HG02623 (cell line): Measurements from ENCODE around the gene TMEM123.
"Not testable (repeated sequence)": the region's sequence is repeated elsewhere in the genome, so short reads cannot be mapped to it uniquely, and the experiment has no call there.

Experiments used
- ATAC-seq: cut with Tn5 transposase; IDR thresholded peaks from one replicate; pipeline ENCODE4 v1.9.1; 2021; ENCODE audit warnings: moderate library complexity; ENCODE audit not compliant: unreplicated experiment

TMEM123 gene

DNA sequence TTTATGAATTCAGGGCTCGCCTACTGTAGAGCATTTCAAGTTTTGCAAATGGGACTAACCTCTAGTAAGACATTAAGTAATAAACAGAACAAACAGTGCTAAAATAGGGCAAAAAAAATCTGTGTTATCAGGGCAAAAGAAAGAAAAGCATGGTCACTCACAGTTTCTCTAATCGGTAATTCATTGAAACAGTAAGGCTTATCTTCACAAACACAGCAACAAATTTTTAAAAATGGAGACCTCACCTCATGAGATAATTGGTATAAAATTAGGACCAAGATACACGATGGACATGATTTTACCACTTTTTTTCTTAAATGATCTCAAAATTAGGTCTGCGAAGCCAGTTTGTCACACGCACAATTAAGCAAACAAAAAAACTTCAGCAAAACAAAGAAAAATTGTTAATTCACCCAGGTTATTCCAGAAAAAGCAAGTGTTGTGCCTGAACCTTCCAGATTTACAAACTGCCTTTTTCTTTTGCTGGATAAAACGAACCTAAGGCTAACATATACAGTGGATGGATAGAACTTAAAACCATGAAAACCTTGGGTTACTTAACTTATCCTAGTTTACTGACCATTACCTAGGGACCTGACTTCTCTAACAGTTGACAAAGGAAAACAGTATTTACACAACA, 1.4 kb downstream of the TMEM123 start:
- no peak for ATAC-seq

DNA sequence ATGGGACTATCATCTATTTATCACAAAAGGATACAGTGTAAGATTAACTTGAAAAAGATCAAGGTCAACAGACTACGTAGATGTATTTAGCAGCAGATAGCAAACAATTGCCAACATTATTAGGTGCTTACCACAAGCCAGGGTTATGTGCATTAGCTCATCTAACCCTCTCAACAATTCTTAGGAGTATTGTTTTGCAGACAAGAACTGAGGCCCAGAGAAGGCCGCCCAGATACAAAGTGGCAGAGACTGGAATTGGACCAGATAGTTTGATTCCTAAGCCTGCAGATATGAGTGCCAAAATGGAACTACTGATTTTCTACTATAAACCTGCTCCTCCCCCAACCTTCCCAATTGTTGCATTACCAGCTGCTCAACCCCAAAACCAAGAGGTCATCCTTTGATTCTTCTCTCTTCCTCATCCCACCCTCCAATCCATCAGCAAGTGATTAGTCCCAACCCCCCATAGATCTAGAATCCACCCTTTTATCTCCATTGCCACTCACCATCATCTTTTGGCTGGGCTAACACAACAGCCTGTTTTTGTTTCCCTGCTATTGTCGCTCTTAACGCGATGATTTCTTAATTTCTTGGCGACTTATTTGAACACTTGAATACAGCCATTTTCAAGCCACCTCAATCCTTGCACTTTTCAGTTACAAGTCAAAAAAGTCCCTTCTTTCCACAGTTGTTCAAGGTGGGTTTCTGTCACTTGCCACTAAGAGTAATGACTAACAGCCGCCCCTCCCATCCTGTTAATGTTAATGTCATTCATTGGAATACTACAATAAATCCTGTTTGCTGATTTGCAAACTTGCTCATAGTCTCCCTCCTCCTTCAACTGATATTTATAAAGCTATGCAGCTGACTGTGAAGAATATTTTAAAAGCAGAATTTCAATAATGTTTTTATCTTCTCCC, 2.7 kb downstream of the TMEM123 start:
- no peak for ATAC-seq

DNA sequence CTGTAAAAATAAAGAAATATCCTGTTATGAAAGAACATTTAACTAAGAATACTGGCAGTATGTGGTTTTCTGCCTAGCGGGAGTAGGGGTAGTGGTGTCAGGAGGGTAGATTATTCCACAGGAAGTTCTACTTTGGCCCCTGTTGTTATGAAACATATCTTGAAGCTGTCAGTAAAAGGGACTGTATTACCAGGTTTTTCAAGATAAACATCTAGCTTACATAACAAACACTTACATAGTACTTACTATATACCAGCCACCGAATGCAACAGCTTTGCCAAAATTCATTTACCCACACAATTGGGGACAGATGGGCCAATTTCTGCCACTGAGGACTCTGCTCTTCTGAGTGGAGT, 3.7 kb downstream of the TMEM123 start:
- no peak for ATAC-seq

DNA sequence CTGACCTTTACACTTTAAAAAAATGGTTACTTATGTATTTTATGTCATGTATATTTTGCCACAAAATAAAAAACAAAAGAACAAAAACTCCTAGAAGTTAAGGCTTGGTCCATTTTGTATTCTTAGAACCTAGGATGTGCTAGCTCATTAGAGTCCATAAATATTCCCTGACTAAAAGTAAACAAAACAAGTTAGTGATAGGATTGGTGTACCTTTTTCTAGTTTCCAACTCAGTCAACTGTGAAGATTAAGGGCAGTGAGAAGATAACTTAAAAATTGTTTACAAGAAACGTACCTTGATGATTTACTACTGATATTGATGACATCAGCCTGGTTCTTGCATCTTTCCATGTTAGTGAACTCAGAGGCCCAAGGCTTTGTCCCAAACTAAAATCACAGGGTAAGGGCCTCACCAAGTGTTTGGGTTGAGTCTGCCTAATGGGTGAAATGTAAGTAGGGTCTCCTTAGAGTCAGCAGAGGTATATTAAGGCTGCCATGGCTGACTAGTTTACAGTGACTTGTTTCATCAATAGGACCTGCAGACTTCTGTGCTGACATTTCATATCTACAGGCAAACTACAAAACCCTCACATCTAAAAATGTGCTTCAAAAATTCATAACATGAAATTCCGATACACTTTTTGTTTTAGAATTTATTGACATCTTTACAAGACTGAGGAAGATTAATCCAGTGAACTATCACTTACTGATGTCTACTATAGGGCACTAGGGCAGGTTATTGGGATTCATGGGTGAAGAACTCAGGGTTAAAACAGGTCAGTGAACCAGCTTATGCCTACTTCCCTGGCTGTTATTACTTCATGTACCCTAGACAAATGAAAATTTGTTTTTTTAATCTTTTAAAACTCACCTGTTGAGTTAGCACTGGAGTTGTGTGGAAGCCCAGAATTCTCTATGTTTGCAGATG, 4.4 kb downstream of the TMEM123 start:
- ATAC-seq = no peak

DNA sequence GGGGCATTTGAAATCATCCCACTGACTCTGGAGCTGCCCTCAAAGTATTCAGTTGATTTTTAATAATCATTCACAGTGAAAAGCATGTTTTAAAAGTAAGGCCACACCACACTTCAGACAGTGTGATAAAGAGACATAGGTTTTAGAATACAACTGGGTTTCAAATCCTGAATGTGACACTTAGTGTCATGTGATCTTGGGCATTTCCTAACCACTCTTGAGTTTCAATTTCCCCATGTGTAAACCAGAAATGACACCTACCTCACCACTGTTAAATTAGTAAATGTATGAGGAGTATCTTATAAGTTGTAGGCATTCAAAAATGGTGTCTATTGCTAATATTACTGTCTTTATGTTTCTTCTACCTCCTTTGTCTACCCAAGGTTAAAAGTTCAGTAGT, 5.4 kb downstream of the TMEM123 start:
- ATAC-seq = no peak

DNA sequence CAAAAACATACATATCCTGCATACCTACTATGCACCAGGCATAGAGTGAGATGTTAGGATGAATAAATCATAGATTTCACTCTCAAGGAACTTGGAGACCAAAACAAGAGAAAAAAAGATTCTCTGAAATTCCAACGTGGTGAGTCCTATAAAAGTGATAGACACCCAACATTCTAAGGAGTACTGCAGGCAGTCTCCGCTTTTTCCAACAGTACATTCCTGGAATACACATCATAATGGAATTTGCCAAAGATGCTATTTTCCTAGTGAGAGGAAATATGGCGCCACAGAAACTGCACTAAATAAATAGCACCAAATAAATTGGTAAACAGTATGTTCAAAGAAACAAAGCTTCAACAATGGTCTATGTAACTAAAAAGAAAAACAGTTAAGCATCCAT, 6.0 kb downstream of the TMEM123 start:
- ATAC-seq = no peak

DNA sequence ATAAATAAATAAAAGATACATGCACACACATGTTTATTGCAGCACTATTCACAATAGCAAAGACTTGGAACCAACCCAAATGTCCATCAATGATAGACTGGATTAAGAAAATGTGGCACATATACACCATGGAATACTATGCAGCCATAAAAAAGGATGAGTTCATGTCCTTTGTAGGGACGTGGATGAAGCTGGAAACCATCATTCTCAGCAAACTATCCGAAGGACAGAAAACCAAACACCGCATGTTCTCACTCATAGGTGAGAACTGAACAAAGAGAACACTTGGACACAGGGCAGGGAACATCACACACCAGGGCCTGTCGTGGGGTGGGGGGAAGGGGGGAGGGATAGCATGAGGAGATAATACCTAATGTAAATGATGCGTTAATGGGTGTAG, 7.9 kb downstream of the TMEM123 start:
- ATAC-seq = not testable (repeated sequence)

DNA sequence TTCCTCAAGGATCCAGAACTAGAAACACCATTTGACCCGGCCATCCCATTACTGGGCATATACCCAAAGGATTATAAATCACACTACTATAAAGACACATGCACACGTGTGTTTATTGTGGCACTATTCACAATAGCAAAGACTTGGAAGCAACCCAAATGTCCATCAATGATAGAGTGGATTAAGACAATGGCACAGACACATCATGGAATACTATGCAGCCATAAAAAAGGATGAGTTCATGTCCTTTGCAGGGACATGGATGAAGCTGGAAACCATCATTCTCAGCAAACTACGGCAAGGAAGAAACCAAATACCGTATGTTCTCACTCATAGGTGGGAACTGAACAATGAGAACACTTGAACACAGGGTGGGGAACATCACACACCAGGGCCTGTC, 8.4 kb downstream of the TMEM123 start:
- not testable (repeated sequence) for ATAC-seq

DNA sequence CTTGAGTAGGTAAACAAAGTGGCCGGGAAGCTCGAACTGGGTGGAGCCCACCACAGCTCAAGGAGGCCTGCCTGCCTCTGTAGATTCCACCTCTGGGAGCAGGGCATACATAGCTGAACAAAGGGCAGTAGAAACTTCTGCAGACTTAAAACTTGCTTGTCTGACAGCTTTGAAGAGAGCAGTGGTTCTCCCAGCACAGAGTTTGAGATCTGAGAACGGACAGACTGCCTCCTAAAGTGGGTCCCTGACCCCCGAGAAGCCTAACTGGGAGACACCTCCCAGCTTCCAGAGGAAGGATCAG, 13.6 kb downstream of the TMEM123 start:
- not testable (repeated sequence) for ATAC-seq

DNA sequence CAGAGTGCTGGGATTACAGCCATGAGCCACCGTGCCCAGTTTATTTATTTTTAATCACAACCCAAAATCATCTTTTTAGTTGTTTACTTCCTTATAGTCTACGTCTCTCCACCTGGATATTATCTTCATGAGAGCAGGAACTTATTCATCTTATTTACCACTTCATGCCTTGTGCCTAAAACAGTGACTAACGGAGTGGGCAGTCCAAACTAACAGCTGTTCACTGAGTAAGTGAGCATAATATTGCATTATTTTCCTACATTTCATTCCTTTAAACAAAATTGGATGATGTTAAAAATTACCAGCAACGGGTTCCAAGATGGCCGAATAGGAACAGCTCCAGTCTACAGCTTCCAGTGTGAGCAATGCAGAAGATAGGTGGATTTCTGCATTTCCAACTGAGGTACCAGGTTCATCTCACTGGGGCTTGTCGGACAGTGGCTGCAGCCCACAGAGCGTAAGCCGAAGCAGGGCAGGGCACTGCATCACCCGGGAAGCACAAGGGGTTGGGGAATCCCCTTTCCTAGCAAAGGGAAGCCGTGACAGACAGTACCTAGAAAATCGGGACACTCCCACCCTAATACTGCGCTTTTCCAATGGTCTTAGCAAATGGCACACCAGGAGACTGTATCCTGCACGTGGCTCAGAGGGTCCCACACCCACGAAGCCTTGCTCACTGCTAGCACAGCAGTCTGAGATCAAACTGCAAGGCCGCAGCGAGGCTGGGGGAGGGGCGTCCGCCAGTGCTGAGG, 14.1 kb downstream of the TMEM123 start:
- no peak for ATAC-seq

DNA sequence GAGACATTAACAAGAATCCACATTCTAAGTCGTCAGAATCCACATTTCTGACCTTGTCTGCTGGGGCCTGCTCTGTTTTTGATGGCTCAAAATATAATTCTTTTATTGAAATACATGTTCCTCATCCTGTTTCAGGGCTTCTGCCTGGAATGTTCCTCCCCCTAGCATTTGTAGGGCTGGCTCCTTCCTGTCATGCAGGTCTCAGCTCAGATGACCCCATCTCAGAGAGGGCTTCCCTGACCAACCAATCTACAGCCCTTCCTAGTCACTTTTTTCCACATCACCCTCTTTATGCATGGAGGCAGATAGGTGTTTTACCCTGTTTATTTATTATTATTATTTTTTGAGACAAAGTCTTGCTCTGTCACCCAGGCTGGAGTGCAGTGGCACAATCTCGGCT, 14.8 kb downstream of the TMEM123 start:
- no peak for ATAC-seq

DNA sequence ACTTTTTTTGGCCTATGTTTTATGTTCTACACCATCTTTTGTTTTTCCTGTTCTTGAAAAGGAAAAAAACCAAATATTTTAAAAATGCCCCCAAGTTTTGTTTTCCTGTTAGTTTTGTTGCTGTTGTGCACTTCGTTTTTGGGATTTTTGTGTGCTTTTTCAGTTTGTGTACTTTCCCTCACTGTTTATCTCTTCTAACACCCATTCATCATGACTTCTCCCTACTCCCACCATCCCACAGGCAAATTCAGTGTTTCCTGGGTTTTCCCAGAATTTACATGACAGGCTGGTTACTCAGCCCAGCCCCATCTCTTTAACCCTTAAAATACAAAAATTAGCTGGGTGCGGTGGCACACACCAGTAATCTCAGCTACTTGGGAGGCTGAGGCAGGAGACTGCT, 15.6 kb downstream of the TMEM123 start:
- no peak for ATAC-seq

DNA sequence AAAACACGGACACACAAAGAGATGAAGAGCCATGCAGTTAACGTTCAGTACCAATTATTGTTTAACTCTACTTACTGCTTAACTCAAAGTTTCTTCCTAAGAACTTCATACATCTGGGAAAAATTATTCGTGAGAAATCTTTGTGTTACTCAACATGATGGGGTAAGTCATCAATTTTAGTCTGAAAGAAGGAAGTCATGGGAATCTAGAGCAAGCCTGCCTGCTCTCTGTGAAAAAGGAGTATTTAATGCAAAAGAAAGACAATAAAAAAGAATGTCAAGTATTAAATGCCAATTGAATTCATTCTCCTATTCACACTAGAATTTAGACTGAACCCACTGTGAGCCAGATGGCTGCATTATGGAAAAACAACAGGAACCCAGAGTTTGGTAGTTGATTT, 16.0 kb downstream of the TMEM123 start:
- ATAC-seq = no peak

DNA sequence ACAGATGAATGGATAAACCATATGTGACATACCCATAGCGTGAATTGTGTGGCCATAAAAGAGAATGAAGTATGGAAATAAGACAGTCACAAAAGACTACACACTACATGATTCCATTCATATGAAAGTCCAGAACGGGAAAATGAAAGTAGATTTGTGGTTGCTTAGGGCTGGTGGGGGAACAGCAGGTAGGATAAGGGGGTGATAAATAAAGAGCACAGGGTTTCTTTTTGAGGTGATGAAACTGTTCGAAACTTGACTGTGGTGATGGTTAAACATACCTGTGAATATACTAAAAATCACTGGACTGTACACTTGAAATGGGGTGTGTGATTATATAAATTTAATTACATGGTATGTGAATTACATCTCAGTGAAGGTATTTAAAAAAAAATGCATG, 16.9 kb downstream of the TMEM123 start:
- no peak for ATAC-seq

DNA sequence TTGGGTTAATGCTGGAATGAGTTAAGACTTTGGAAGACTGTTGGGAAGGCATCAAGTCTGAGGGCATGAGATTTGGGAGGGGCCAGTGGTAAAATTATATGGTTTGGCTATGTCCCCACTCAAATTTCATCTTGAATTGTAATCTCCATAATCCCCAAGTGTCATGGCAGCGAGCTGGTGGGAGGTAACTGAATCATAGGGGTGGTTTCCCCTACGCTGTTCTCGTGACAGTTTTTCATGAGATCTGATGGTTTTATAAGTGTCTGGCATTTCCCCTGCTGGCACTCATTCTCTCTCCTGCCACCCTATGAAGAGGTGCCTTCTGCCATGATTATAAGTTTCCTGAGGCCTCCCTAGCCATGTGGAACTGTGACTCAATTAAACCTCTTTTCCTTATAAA, 19.0 kb downstream of the TMEM123 start:
- not testable (repeated sequence) for ATAC-seq

DNA sequence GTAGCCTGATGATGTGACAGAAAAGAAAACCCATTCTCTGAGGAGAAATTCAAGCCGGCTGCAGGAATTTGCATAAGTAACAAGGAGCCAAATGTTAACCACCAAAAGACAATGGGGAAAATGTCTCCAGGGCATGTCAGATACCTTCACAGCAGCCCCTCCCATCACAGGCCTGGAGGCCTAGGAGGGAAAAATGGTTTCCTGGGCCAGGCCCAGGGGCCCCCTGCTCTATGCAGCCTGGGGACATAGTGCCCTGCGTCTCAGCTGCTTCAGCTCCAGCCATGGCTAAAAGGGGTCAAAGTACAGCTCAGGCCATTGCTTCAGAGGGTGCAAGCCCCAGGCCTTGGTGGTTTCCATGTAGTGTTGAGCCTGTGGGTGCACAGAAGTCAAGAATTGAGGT, 20.0 kb downstream of the TMEM123 start:
- not testable (repeated sequence) for ATAC-seq

DNA sequence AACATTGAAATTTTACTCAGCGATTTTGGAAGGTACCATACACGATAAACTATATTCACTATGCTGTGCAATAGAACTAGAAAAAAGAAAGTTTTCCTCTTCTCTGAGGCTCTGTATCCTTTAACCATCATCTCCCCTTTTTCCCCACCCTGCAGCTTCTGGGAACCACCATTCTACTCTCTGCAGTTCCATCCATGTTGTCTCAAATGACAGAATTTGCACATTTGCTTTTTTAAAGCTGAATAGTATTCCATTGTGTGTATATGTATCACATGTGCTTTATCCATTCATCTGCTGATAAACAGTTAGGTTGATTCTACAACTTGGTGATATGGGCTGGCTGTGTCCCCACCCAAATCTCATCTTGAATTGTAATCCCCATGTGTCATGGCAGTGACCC, 21.2 kb downstream of the TMEM123 start:
- ATAC-seq = no peak

DNA sequence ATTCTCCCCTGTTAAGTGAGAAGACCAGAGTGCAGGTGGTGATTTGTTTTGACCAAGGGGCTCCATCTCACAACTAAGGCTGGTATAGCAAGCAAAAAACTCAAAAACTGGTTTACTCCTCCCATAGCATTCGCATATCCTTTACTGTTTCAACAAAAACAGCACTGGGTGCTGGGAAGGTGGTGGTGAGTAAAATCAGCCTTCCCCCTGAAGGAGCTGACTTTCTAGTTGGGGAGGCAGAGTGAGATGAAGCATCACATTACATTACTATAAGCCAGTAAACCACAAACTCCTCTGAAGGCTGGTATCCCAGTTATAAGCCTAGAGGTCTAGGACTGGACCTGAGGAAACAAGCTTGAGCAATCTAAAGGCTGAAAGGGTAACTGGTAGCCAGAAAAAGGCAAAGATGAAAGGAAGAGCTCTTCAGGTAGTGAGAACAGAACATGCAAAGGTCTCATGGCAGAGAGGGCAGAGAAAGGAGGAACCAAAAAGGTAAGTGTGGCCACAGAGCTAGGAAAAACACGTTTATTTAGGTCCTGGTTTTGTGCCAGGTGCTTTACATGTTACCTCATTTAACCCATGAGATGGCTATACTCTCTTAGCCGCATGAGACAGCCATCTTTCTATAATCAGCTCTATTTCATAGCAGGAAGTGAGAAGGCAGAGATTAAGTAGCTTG, 22.3 kb downstream of the TMEM123 start:
- ATAC-seq = peak; percentile 91

DNA sequence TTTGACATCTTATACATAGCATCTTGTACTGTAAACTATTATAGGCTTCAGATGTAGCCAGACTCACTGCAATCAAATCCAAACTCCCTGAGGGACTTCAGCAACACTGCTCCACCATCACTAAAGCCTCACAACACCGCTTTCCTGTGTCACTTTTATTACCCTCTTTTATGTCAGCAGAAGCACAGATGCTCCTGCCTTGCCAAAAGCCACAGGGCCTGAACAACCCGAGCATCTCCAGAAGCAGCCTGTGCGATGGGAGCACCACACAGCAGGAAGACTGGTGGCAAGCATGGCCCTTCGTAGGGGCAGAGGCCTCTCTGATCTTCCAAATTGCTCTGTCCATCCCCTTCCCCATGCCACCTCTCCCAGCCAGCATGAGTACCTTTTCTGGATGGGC, 22.9 kb downstream of the TMEM123 start:
- ATAC-seq = no peak

DNA sequence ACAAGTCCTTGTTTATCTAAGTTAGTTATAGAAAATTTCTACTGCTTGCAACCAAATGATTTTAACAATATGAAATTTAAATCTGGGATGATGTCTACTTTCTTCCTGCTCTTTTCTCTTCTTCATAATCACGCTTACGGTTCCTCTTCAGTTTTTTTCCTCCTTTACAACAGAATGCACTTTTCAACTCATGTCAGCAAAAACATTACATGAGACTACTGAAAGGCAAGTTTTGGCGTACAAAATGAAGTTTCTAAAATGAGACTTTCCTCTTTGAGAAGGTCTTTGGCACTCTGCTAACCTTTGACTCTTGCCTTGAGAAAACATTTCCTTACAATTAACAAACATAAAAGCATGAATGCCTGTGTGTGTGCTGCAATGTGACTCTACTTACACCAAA, 23.3 kb downstream of the TMEM123 start:
- no peak for ATAC-seq
